ENCODE measurements around the gene HDGFL2.

DNA sequence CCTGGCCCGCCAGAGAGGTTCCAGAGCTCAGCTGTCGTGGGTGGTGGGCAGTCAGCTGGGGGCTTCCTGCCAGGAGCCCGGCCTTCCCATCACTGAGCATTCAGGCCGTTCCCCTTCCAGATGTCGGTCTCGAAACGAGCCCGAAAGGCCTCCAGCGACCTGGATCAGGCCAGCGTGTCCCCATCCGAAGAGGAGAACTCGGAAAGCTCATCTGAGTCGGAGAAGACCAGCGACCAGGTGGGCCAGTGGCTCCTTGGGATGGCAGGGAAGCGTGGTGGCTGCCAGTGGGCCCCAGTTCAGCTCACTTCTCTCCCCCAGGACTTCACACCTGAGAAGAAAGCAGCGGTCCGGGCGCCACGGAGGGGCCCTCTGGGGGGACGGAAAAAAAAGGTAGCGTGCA is 19.3 kb downstream of the HDGFL2 start:
- TF ChIP-seq, protein P1, sequence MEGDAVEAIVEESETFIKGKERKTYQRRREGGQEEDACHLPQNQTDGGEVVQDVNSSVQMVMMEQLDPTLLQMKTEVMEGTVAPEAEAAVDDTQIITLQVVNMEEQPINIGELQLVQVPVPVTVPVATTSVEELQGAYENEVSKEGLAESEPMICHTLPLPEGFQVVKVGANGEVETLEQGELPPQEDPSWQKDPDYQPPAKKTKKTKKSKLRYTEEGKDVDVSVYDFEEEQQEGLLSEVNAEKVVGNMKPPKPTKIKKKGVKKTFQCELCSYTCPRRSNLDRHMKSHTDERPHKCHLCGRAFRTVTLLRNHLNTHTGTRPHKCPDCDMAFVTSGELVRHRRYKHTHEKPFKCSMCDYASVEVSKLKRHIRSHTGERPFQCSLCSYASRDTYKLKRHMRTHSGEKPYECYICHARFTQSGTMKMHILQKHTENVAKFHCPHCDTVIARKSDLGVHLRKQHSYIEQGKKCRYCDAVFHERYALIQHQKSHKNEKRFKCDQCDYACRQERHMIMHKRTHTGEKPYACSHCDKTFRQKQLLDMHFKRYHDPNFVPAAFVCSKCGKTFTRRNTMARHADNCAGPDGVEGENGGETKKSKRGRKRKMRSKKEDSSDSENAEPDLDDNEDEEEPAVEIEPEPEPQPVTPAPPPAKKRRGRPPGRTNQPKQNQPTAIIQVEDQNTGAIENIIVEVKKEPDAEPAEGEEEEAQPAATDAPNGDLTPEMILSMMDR (IDR thresholded peaks at IDR 0.05; ENCODE audit: borderline replicate concordance, extremely low read depth, low read length, poor library complexity, severe bottlenecking), result no peak
- TF ChIP-seq EZH2 (IDR thresholded peaks at IDR 0.05; ENCODE audit: borderline replicate concordance, low read depth, low read length, severe bottlenecking), result no peak
